ENCODE data around the gene ETFA. TPM values are rescaled to one million over a fixed set of nuclear protein-coding genes. Genes with fewer than 3 reads are reported as not detected.
A peak's percentile ranks its signal among the peaks of the same experiment; 100 is the strongest.

ETFA gene
- total RNA-seq, 1 donor from 2014 or later = 112 TPM

DNA sequence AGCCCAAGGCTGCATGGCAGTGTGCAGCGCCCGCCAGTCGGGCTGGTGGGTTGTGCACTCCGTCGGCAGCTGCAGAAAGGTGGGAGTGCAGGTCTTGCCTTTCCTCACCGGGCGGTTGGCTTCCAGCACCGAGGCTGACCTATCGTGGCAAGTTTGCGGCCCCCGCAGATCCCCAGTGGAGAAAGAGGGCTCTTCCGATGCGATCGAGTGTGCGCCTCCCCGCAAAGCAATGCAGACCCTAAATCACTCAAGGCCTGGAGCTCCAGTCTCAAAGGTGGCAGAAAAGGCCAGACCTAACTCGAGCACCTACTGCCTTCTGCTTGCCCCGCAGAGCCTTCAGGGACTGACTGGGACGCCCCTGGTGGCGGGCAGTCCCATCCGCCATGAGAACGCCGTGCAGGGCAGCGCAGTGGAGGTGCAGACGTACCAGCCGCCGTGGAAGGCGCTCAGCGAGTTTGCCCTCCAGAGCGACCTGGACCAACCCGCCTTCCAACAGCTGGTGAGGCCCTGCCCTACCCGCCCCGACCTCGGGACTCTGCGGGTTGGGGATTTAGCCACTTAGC is 29.6 kb upstream of the ETFA start:
- peak overlapping the region; percentile 86 for H3K4me3 Mint-ChIP-seq

DNA sequence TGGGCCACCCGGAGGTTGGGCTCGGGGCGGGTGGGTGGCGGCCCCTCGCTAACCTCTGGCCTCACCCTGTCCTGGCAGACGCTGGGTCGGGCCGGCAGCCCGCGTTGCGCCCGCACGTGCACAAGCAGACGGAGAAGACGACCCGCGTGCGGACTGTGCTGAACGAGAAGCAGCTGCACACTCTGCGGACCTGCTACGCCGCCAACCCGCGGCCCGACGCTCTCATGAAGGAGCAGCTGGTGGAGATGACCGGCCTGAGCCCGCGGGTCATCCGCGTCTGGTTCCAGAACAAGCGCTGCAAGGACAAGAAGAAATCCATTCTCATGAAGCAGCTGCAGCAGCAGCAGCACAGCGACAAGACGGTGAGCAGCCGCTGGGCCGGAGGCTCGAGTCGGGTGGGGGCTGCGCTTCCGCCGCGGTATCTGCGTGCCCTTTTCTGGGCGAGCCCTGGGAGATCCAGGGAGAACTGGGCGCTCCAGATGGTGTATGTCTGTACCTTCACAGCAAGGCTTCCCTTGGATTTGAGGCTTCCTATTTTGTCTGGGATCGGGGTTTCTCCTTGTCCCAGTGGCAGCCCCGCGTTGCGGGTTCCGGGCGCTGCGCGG is 29.0 kb upstream of the ETFA start:
- intact Hi-C loops (cut with micrococcal nuclease) = loop anchor here (1.0 to 10.0 kb wide), 4 partner anchors 29 to 745 kb away; partner anchors contain the start of gene ETFA
- POLR2A ChIA-PET = interaction anchor here (1.3 to 1.9 kb wide), 2 partner anchors 29 to 235 kb away, joined by 4 to 11 read pairs; partner anchors contain the start of gene ETFA
- Mint-ChIP-seq H3K36me3 (ENCODE audit: low read depth) (no peaks in the 10 kb centered on the region), H3K4me1 (peaks cover 69% of the 10 kb centered on the region), H3K4me3 (peak overlapping the region; percentile 86), H3K9me3 (no peaks in the 10 kb centered on the region), H3K27ac (no peak overlapping the region), H3K27me3 (peaks cover 61% of the 10 kb centered on the region)
- ATAC-seq (ENCODE audit: low read depth) (no peak), DNase-seq (peak; percentile 51)
- TF ChIP-seq, protein P1, sequence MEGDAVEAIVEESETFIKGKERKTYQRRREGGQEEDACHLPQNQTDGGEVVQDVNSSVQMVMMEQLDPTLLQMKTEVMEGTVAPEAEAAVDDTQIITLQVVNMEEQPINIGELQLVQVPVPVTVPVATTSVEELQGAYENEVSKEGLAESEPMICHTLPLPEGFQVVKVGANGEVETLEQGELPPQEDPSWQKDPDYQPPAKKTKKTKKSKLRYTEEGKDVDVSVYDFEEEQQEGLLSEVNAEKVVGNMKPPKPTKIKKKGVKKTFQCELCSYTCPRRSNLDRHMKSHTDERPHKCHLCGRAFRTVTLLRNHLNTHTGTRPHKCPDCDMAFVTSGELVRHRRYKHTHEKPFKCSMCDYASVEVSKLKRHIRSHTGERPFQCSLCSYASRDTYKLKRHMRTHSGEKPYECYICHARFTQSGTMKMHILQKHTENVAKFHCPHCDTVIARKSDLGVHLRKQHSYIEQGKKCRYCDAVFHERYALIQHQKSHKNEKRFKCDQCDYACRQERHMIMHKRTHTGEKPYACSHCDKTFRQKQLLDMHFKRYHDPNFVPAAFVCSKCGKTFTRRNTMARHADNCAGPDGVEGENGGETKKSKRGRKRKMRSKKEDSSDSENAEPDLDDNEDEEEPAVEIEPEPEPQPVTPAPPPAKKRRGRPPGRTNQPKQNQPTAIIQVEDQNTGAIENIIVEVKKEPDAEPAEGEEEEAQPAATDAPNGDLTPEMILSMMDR (IDR thresholded peaks at IDR 0.05) = no peak
- CTCF ChIA-PET = interaction anchor here (1.2 kb wide), 1 partner anchor 104 kb away, joined by 3 read pairs; no protein-coding TSS in a partner anchor

More for the DNA sequence above, 29.6 kb upstream of the ETFA start:
- DNase-seq (peak; percentile 54), ATAC-seq (ENCODE audit: low read depth) (peak; percentile 54)
- ChIA-PET CTCF (interaction anchor here (1.2 kb wide), 1 partner anchor 105 kb away, joined by 3 read pairs; no protein-coding TSS in a partner anchor), POLR2A (interaction anchor here (1.3 to 1.9 kb wide), 2 partner anchors 30 to 235 kb away, joined by 4 to 11 read pairs; partner anchors contain the start of gene ETFA)
- Mint-ChIP-seq H3K27ac (no peak overlapping the region), H3K4me1 (peaks cover 69% of the 10 kb centered on the region), H3K9me3 (no peaks in the 10 kb centered on the region), H3K27me3 (peaks cover 61% of the 10 kb centered on the region), H3K36me3 (ENCODE audit: low read depth) (no peaks in the 10 kb centered on the region)
- TF ChIP-seq, protein P1 (IDR thresholded peaks at IDR 0.05) = no peak
- intact Hi-C loops (cut with micrococcal nuclease) = loop anchor here (1.0 to 10.0 kb wide), 4 partner anchors 30 to 744 kb away; partner anchors contain the start of gene ETFA

DNA sequence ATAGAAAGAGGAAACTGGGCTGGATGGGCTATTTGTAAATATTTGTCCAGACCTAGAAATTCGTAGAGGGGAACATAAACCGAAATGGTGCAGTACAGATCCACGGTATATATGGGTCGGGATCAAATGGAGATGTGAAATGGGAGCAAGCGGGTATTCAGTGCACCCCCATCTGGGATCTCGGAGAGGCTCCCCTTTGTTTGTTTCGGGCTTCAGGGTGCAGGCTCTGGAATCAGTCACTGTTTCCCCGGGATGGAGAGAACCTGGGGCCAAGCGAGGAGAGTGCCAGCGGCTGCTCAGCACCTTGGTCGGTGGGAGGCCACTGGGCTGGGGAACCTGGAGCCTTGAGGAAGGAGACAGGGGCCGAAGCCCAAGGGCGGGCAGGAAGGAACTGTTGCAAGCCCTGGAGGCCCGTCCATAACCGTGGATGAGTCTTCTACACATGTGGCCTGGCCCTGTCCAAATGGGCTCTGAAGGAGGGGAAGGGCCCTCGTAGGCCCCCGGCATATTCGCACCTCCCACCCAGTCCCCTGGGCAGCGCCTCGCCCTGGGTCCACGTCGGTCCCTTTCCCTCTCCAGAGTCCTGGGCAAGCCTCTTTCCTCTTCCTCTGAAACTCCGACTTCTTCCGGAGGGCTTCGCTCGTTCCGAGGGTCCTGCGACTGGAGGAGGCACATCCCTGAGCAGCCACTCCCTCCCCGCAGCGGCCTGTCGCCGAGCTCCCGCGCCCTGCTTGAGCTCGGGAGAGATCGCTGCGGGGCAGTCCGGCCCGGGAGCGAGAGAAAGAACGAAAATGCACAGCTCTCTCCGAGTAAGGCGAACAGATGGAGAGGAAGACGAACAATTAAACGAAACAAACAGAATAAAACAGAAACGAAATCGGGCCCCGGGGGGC is 28.3 kb upstream of the ETFA start:
- Mint-ChIP-seq H3K4me1 (peaks cover 71% of the 10 kb centered on the region), H3K4me3 (peak overlapping the region; percentile 86), H3K27ac (no peak overlapping the region), H3K36me3 (ENCODE audit: low read depth) (no peaks in the 10 kb centered on the region), H3K9me3 (no peaks in the 10 kb centered on the region), H3K27me3 (peaks cover 60% of the 10 kb centered on the region)
- DNase-seq = peak; percentile 41
- TF ChIP-seq, protein P1 (IDR thresholded peaks at IDR 0.05) = no peak
- ChIA-PET CTCF (no interaction called here), POLR2A (interaction anchor here (1.3 to 1.9 kb wide), 2 partner anchors 28 to 236 kb away, joined by 4 to 11 read pairs; partner anchors contain the start of gene ETFA)
- no peak for ATAC-seq (ENCODE audit: low read depth)
- intact Hi-C loops (cut with micrococcal nuclease) = loop anchor here (1.0 to 10.0 kb wide), 6 partner anchors 28 to 745 kb away; partner anchors contain the start of gene ETFA

DNA sequence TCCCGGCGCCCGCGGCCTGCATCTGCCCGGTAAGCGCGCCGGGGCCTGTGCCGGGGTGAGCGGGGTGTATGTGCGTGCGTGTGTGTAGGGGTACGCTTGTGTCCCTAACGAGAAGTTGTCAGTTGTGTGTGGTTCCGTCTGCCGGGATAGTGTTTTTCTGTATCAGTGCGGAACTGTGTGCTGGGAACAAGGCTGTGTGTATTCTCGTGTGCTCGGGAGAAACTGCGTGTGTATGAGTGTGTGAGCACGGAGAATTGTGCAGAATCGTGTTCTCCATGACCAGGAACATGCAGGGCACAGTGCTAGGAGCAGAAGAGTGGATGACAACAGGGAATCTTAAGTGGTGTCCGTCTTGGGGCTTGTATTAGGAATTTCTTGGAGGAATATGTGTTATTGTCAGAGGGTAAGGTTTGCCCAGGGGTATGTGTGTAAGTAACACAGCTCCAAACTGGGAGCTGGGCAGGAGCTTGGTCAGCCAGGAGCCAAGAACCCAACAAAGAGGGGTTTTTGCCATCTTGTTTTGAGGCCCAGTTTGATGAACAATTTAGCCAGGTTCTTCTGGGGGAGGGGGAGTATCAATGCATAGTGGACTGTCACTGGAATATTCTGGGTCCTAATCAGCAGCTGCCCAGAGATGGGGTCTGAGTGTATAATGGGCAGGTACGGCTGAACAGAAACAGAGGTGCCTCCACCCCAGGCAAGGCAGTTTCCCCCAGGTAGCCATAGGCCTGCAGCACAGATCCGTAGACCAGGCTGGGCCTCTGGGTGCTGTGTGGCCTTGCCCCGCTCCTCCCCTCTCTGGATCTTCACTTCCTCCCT is 27.4 kb upstream of the ETFA start:
- H3K27me3 Mint-ChIP-seq = peaks cover 59% of the 10 kb centered on the region
- intact Hi-C loops (cut with micrococcal nuclease) = loop anchor here (5.0 to 10.0 kb wide), 2 partner anchors 504 to 526 kb away; no protein-coding TSS in a partner anchor
- H3K36me3 Mint-ChIP-seq (ENCODE audit: low read depth) = no peaks in the 10 kb centered on the region
- H3K4me1 Mint-ChIP-seq = peaks cover 73% of the 10 kb centered on the region
- H3K9me3 Mint-ChIP-seq = no peaks in the 10 kb centered on the region
- H3K27ac Mint-ChIP-seq = peak overlapping the region; percentile 9
- DNase-seq (no peak), ATAC-seq (ENCODE audit: low read depth) (no peak)
- peak overlapping the region; percentile 86 for H3K4me3 Mint-ChIP-seq
- TF ChIP-seq, protein P1 (IDR thresholded peaks at IDR 0.05) = no peak
- ChIA-PET POLR2A (no interaction called here), CTCF (no interaction called here)
